SK-N-SH (cell line): ENCODE measurements around the gene NFIA. TPM values are rescaled to one million over a fixed set of nuclear protein-coding genes. Genes with fewer than 3 reads are reported as not detected.
A peak's percentile ranks its signal among the peaks of the same experiment; 100 is the strongest.

ENCODE experiments used
- CTCF ChIA-PET: fragments of 300-600, 350-600 bp; formaldehyde crosslinking; extraction: SDS; loops from one replicate; lab custom pipeline; 2021; lab: Yijun Ruan, JAX
- POLR2A ChIA-PET: fragments of 350-600 bp; sonication (Branson Sonifier 250); formaldehyde crosslinking; extraction: SDS; loops from one replicate; lab custom pipeline; 2020; ENCODE audit warnings: antibody characterized with exemption, inconsistent platforms; lab: Yijun Ruan, JAX
- DNase-seq: peaks from one replicate; pipeline ENCODE4 v3.0.0; 2012
- H2AFZ ChIP-seq: fragments of 200-600 bp; sonication (generic); 2 replicates; pipeline ENCODE4 v1.8.1; 2016; ENCODE audit warnings: antibody characterized with exemption, mild to moderate bottlenecking, low read depth
- H3F3A ChIP-seq: fragments of 200-600 bp; sonication (generic); replicated peaks from 2 replicates; pipeline ENCODE3; 2016; ENCODE audit warnings: antibody characterized with exemption, mild to moderate bottlenecking; ENCODE audit not compliant: insufficient read depth
- H3K27ac ChIP-seq, 2 experiments: fragments of 200-500 bp in 1 of 2; fragments of 200-600 bp in 1 of 2; sonication (Bioruptor generic) in 1 of 2; sonication (generic), shearing (Covaris generic) in 1 of 2; 2 replicates each; pipeline versions ENCODE4 v1.5.1 to v1.6.1; 2014 to 2016; ENCODE audit warnings: low read depth in 2 of 2, inconsistent platforms in 1 of 2, low read length in 1 of 2, mild to moderate bottlenecking in 1 of 2, mixed read lengths in 1 of 2
- H3K27me3 ChIP-seq: fragments of 200-600 bp; sonication (generic), shearing (Covaris generic); 2 replicates; pipeline ENCODE4 v1.6.1; 2016; ENCODE audit warnings: mixed run types; ENCODE audit not compliant: insufficient read depth
- H3K36me3 ChIP-seq, 2 experiments: fragments of 200-500 bp in 1 of 2; fragments of 200-600 bp in 1 of 2; sonication (Bioruptor generic) in 1 of 2; sonication (generic) in 1 of 2; replicated peaks in 1 of 2; 2 replicates each; pipeline versions ENCODE3 to v1.5.1; 2014 to 2016; ENCODE audit warnings: low read length in 1 of 2, mild to moderate bottlenecking in 1 of 2; ENCODE audit not compliant: insufficient read depth in 2 of 2, control insufficient read depth in 1 of 2
- H3K4me1 ChIP-seq, 2 experiments: fragments of 200-500 bp in 1 of 2; fragments of 200-600 bp in 1 of 2; sonication (Bioruptor generic) in 1 of 2; sonication (generic), shearing (Covaris generic) in 1 of 2; 2 replicates each; pipeline versions ENCODE4 v1.5.1 to v1.6.1; 2014 to 2016; ENCODE audit warnings: low read depth in 1 of 2, low read length in 1 of 2, mixed run types in 1 of 2; ENCODE audit not compliant: insufficient read depth in 2 of 2, control insufficient read depth in 1 of 2
- H3K4me2 ChIP-seq: fragments of 200-600 bp; sonication (generic), shearing (Covaris generic); 2 replicates; pipeline ENCODE4 v1.6.1; 2017; ENCODE audit warnings: mixed run types
- H3K4me3 ChIP-seq, 2 experiments: fragments of 200-500 bp in 1 of 2; fragments of 200-600 bp in 1 of 2; sonication (Bioruptor generic) in 1 of 2; sonication (generic), shearing (Covaris generic) in 1 of 2; 2 replicates each; pipeline versions ENCODE4 v1.5.1 to v1.8.1; 2014 to 2016; ENCODE audit warnings: low read depth in 2 of 2, inconsistent platforms in 1 of 2, low read length in 1 of 2, mild to moderate bottlenecking in 1 of 2, mixed read lengths in 1 of 2, moderate library complexity in 1 of 2
- H3K79me2 ChIP-seq: fragments of 200-600 bp; sonication (generic); 2 replicates; pipeline ENCODE4 v1.8.1; 2017; ENCODE audit warnings: mild to moderate bottlenecking; ENCODE audit not compliant: insufficient read depth
- H3K9ac ChIP-seq: fragments of 200-600 bp; sonication (generic); 2 replicates; pipeline ENCODE4 v1.6.1; 2017; ENCODE audit warnings: mixed run types
- H3K9me2 ChIP-seq: fragments of 200-600 bp; sonication (generic); 2 replicates; pipeline ENCODE4 v1.6.1; 2017; ENCODE audit warnings: mixed run types
- H3K9me3 ChIP-seq: fragments of 200-600 bp; sonication (generic); 2 replicates; pipeline ENCODE4 v1.6.1; 2017; ENCODE audit warnings: mixed run types, mild to moderate bottlenecking, moderate library complexity
- H4K20me1 ChIP-seq: fragments of 200-600 bp; sonication (generic); 2 replicates; pipeline ENCODE4 v1.6.1; 2017; ENCODE audit warnings: mild to moderate bottlenecking, mixed run types; ENCODE audit not compliant: insufficient read depth
- CHD2 ChIP-seq: fragments of 150-350 bp; IDR thresholded peaks from 2 replicates; pipeline ENCODE4 v1.6.1; 2018; ENCODE audit warnings: low read length; ENCODE audit not compliant: partially characterized antibody
- FOSL2 ChIP-seq: IDR thresholded peaks from 2 replicates; pipeline ENCODE4 v1.4.0; 2012; ENCODE audit warnings: low read depth, mild to moderate bottlenecking, moderate library complexity, borderline replicate concordance
- FOXJ3 ChIP-seq: sonication (generic); formaldehyde crosslinking; IDR thresholded peaks from 2 replicates; pipeline ENCODE4 v1.5.1; 2020; ENCODE audit warnings: mild to moderate bottlenecking, missing genetic modification reagents
- FOXM1 ChIP-seq: IDR thresholded peaks from 2 replicates; pipeline ENCODE4 v1.4.0; 2012; ENCODE audit warnings: low read depth, mild to moderate bottlenecking
- GABPA ChIP-seq: IDR thresholded peaks from 2 replicates; pipeline ENCODE4 v1.4.0; 2012; ENCODE audit warnings: low read depth, mild to moderate bottlenecking
- GATA2 ChIP-seq: sonication (generic); formaldehyde crosslinking; IDR thresholded peaks from 2 replicates; pipeline ENCODE4 v1.5.0; 2020; ENCODE audit warnings: mild to moderate bottlenecking, missing genetic modification reagents
- JUND ChIP-seq: IDR thresholded peaks from 2 replicates; pipeline ENCODE4 v1.4.0; 2012
- MAX ChIP-seq: IDR thresholded peaks from 2 replicates; pipeline ENCODE4 v1.4.0; 2012; ENCODE audit warnings: low read depth
- MXI1 ChIP-seq: IDR thresholded peaks from 2 replicates; pipeline ENCODE4 v1.6.1; 2012; ENCODE audit warnings: mild to moderate bottlenecking, low read depth, low read length, improper control_type of control experiment
- NRF1 ChIP-seq: IDR thresholded peaks from 2 replicates; pipeline ENCODE4 v1.6.1; 2012; ENCODE audit warnings: low read depth, mild to moderate bottlenecking, low read length
- PBX3 ChIP-seq: IDR thresholded peaks from 2 replicates; pipeline ENCODE4; 2012
- POLR2AphosphoS5 ChIP-seq: IDR thresholded peaks from 2 replicates; pipeline ENCODE4 v1.6.1; 2012; ENCODE audit warnings: low read depth, low read length
- SIN3A ChIP-seq: IDR thresholded peaks from 2 replicates; pipeline ENCODE4 v1.6.1; 2012; ENCODE audit warnings: low read depth, mild to moderate bottlenecking, low read length, moderate library complexity, borderline replicate concordance
- TAF1 ChIP-seq: IDR thresholded peaks from 2 replicates; pipeline ENCODE4 v1.6.1; 2012; ENCODE audit warnings: low read depth, mild to moderate bottlenecking, low read length, moderate library complexity, borderline replicate concordance
- USF2 ChIP-seq: fragments of 150-350 bp; IDR thresholded peaks from 2 replicates; pipeline ENCODE4 v1.6.1; 2017; ENCODE audit warnings: antibody characterized with exemption, low read length, low read depth, borderline replicate concordance
- YY1 ChIP-seq: IDR thresholded peaks from 2 replicates; pipeline ENCODE4 v1.4.0; 2012; ENCODE audit warnings: low read depth, mild to moderate bottlenecking
- WGBS: methylation state at CpG from one replicate; pipeline ENCODE4 v1.1.6; 2017; ENCODE audit warnings: low lambda C conversion rate; 5-methylcytosine and 5-hydroxymethylcytosine counted together
- polyA plus RNA-seq, 3 experiments: library from polyadenylated mRNA; depleted of rRNA; stranded (reverse); fragments of >200 nt; gene quantifications; 2 replicates each; pipeline ENCODE4 v1.2.3, GENCODE V29; 2012

Gene NFIA
- polyA plus RNA-seq, 1 of the 3 experiments (the other 2 are of a cell fraction) = 3.3 TPM

GRCh38 chr1:61496501-61496900 is 414.1 kb downstream of the NFIA start:
- no peak for TF ChIP-seq USF2
- TF ChIP-seq JUND = no peak
- no peak for TF ChIP-seq CHD2
- TF ChIP-seq GATA2 (CRISPR knock-in tag) = no peak
- TF ChIP-seq SIN3A = no peak
- ChIA-PET CTCF (interaction anchor here (0.7 kb wide), 1 partner anchor 10 kb away, joined by 3 read pairs; no protein-coding TSS in a partner anchor), POLR2A (no interaction called here)
- Histone ChIP-seq H3K4me1 (no peaks in the 10 kb centered on the region; a peak in 1 of 4 replicates), H2AFZ (no peak overlapping the region), H3K36me3 (no peaks in the 10 kb centered on the region), H3K9me3 (no peaks in the 10 kb centered on the region), H3K79me2 (no peaks in the 10 kb centered on the region), H3K9me2 (no peaks in the 10 kb centered on the region), H3F3A (no peaks in the 10 kb centered on the region), H3K27ac (no peak overlapping the region), H3K27me3 (no peaks in the 10 kb centered on the region), H4K20me1 (no peaks in the 10 kb centered on the region), H3K4me3 (no peak overlapping the region), H3K4me2 (no peak overlapping the region), H3K9ac (no peak overlapping the region)
- no peak for DNase-seq
- WGBS = 30% methylated on average over 4 of the region's 4 CpGs

- Histone ChIP-seq H3K9ac (no peak overlapping the region), H3K9me2 (no peaks in the 10 kb centered on the region), H3K4me1 (no peaks in the 10 kb centered on the region; a peak in 1 of 4 replicates), H3K4me2 (no peak overlapping the region), H3K9me3 (no peaks in the 10 kb centered on the region), H3K27ac (no peak overlapping the region), H3K4me3 (no peak overlapping the region), H3K36me3 (no peaks in the 10 kb centered on the region), H3F3A (no peaks in the 10 kb centered on the region), H3K27me3 (no peaks in the 10 kb centered on the region), H3K79me2 (no peaks in the 10 kb centered on the region), H4K20me1 (no peaks in the 10 kb centered on the region), H2AFZ (no peak overlapping the region)
- POLR2A ChIA-PET = no interaction called here
- no peak for TF ChIP-seq GABPA
- TF ChIP-seq GATA2 (CRISPR knock-in tag) = 0 out of 2 replicates have a peak, but pooled peaks have one; percentile 22
- 66% methylated on average over 3 of the region's 3 CpGs for WGBS
- CTCF ChIA-PET = interaction anchor here (0.7 kb wide), 1 partner anchor 10 kb away, joined by 3 read pairs; no protein-coding TSS in a partner anchor
- DNase-seq = no peak
Observed at GRCh38 chr1:61497013-61497412, 414.7 kb downstream of the NFIA start.

GRCh38 chr1:61498342-61498741 is 416.0 kb downstream of the NFIA start:
- Histone ChIP-seq H4K20me1 (no peaks in the 10 kb centered on the region), H2AFZ (no peak overlapping the region), H3K4me3 (no peak overlapping the region), H3K36me3 (no peaks in the 10 kb centered on the region), H3K27me3 (no peaks in the 10 kb centered on the region), H3K9me2 (no peaks in the 10 kb centered on the region), H3K9me3 (no peaks in the 10 kb centered on the region), H3K4me1 (no peaks in the 10 kb centered on the region; a peak in 1 of 4 replicates), H3K9ac (no peak overlapping the region), H3K79me2 (no peaks in the 10 kb centered on the region), H3K4me2 (no peak overlapping the region), H3F3A (no peaks in the 10 kb centered on the region), H3K27ac (no peak overlapping the region)
- POLR2A ChIA-PET = no interaction called here
- 64% methylated on average over 8 of the region's 8 CpGs for WGBS
- no peak for DNase-seq
- TF ChIP-seq FOSL2 = no peak
- no peak for TF ChIP-seq FOXJ3 (CRISPR knock-in tag)
- TF ChIP-seq MXI1 = no peak
- TF ChIP-seq TAF1 = no peak
- TF ChIP-seq PBX3 = no peak
- TF ChIP-seq YY1 = no peak
- TF ChIP-seq POLR2AphosphoS5 = no peak
- no peak for TF ChIP-seq MAX
- TF ChIP-seq FOXM1 = no peak
- TF ChIP-seq GATA2 (CRISPR knock-in tag) = no peak
- TF ChIP-seq NRF1 = no peak
- CTCF ChIA-PET = no interaction called here
